ENCODE measurements around the gene COL18A1. TPM values are rescaled to one million over a fixed set of nuclear protein-coding genes. Genes with fewer than 3 reads are reported as not detected.

Gene COL18A1
- total and polyA plus RNA-seq, 5 donors, result 52.3 to 134 (median 80.5) TPM

- H3K9me3 ChIP-seq (ENCODE audit: control insufficient read depth, low read length), result no peaks in the 10 kb centered on the region
- no peaks in the 10 kb centered on the region for H3K4me1 ChIP-seq (ENCODE audit: control insufficient read depth, insufficient read depth, low read length)
- H3K4me3 ChIP-seq (ENCODE audit: low read length), result no peak overlapping the region
- DNase-seq (peak; percentile 11 to 56 (median 47)), ATAC-seq (no peak)
- intact Hi-C loops (cut with DNase I), result no loop called here
- WGBS, result 90% methylated on average over 28 of the region's 28 CpGs
- no peak overlapping the region for H3K27ac ChIP-seq (ENCODE audit: low read length)
- no peaks in the 10 kb centered on the region for H3K27me3 ChIP-seq (ENCODE audit: control insufficient read depth, insufficient read depth)
Observed at GRCh38 chr21:45421846-45422775, 17.1 kb downstream of the COL18A1 start.

- H3K4me1 ChIP-seq (ENCODE audit: control insufficient read depth, insufficient read depth, low read length), result no peaks in the 10 kb centered on the region
- no peaks in the 10 kb centered on the region for H3K27me3 ChIP-seq (ENCODE audit: control insufficient read depth, insufficient read depth)
- DNase-seq (peak; percentile 19 to 58 (median 43)), ATAC-seq (no peak)
- intact Hi-C loops (cut with DNase I), result no loop called here
- H3K27ac ChIP-seq (ENCODE audit: low read length), result no peak overlapping the region
- H3K4me3 ChIP-seq (ENCODE audit: low read length), result no peak overlapping the region
- 80% methylated on average over 23 of the region's 23 CpGs for WGBS
- no peaks in the 10 kb centered on the region for H3K9me3 ChIP-seq (ENCODE audit: control insufficient read depth, low read length)
Observed at GRCh38 chr21:45423201-45423955, 18.4 kb downstream of the COL18A1 start.

GRCh38 chr21:45423968-45424853 lies 19.2 kb downstream of the COL18A1 start:
- no peaks in the 10 kb centered on the region for H3K4me1 ChIP-seq (ENCODE audit: control insufficient read depth, insufficient read depth, low read length)
- DNase-seq (peak; percentile 15 to 61 (median 53)), ATAC-seq (no peak)
- no peaks in the 10 kb centered on the region for H3K9me3 ChIP-seq (ENCODE audit: control insufficient read depth, low read length)
- intact Hi-C loops (cut with DNase I), result no loop called here
- WGBS, result 92% methylated on average over 32 of the region's 32 CpGs
- no peak overlapping the region for H3K27ac ChIP-seq (ENCODE audit: low read length)
- no peaks in the 10 kb centered on the region for H3K27me3 ChIP-seq (ENCODE audit: control insufficient read depth, insufficient read depth)
- H3K4me3 ChIP-seq (ENCODE audit: low read length), result no peak overlapping the region

- peak in 2 of 3 donors; percentile 38 to 58 for DNase-seq
- no peak for ATAC-seq
- Histone ChIP-seq H3K27me3 (ENCODE audit: control insufficient read depth, insufficient read depth) (no peaks in the 10 kb centered on the region), H3K4me1 (ENCODE audit: control insufficient read depth, insufficient read depth, low read length) (no peaks in the 10 kb centered on the region), H3K9me3 (ENCODE audit: control insufficient read depth, low read length) (no peaks in the 10 kb centered on the region), H3K27ac (ENCODE audit: low read length) (no peak overlapping the region), H3K4me3 (ENCODE audit: low read length) (no peak overlapping the region)
- WGBS, result 92% methylated on average over 37 of the region's 37 CpGs
- intact Hi-C loops (cut with DNase I), result no loop called here
Observed at GRCh38 chr21:45424854-45425795, 20.2 kb downstream of the COL18A1 start.

GRCh38 chr21:45427331-45428271 lies 22.6 kb downstream of the COL18A1 start:
- intact Hi-C loops (cut with DNase I), result no loop called here
- no peak overlapping the region for H3K4me3 ChIP-seq (ENCODE audit: low read length)
- peaks cover 13% of the 10 kb centered on the region for H3K4me1 ChIP-seq (ENCODE audit: control insufficient read depth, insufficient read depth, low read length)
- ATAC-seq, result peak; percentile 34 to 79
- DNase-seq, result peak; percentile 68 to 75 (median 71)
- no peaks in the 10 kb centered on the region for H3K27me3 ChIP-seq (ENCODE audit: control insufficient read depth, insufficient read depth)
- 69% methylated on average over 45 of the region's 45 CpGs for WGBS
- no peaks in the 10 kb centered on the region for H3K9me3 ChIP-seq (ENCODE audit: control insufficient read depth, low read length)
- H3K27ac ChIP-seq (ENCODE audit: low read length), result no peak overlapping the region

GRCh38 chr21:45428534-45428933 lies 23.6 kb downstream of the COL18A1 start:
- H3K9me3 ChIP-seq (ENCODE audit: control insufficient read depth, low read length), result no peaks in the 10 kb centered on the region
- peak in 2 of 3 donors; percentile 32 to 37 for DNase-seq
- intact Hi-C loops (cut with DNase I), result no loop called here
- H3K4me1 ChIP-seq (ENCODE audit: control insufficient read depth, insufficient read depth, low read length), result peaks cover 15% of the 10 kb centered on the region
- no peak overlapping the region for H3K4me3 ChIP-seq (ENCODE audit: low read length)
- no peak overlapping the region for H3K27ac ChIP-seq (ENCODE audit: low read length)
- no peaks in the 10 kb centered on the region for H3K27me3 ChIP-seq (ENCODE audit: control insufficient read depth, insufficient read depth)
- 94% methylated on average over 18 of the region's 18 CpGs for WGBS
- ATAC-seq, result no peak

GRCh38 chr21:45429221-45430175 lies 24.5 kb downstream of the COL18A1 start:
- Histone ChIP-seq H3K4me3 (ENCODE audit: low read length) (no peak overlapping the region), H3K27me3 (ENCODE audit: control insufficient read depth, insufficient read depth) (no peaks in the 10 kb centered on the region), H3K9me3 (ENCODE audit: control insufficient read depth, low read length) (no peaks in the 10 kb centered on the region), H3K27ac (ENCODE audit: low read length) (no peak overlapping the region), H3K4me1 (ENCODE audit: control insufficient read depth, insufficient read depth, low read length) (peaks cover 15% of the 10 kb centered on the region)
- ATAC-seq, result no peak
- WGBS, result 93% methylated on average over 32 of the region's 32 CpGs
- intact Hi-C loops (cut with DNase I), result loop anchor here in 1 of 4 donors (10.0 kb wide), 1 partner anchor 45 kb away; no protein-coding TSS in a partner anchor
- peak in 2 of 3 donors; percentile 43 to 47 for DNase-seq

Measured in right cardiac atrium (tissue), 5 donors.